Activated effector memory CD4-positive, alpha-beta T cell treated with Interleukin-2 at 50 U/mL for 16 hours (primary cell): ENCODE results near the gene SHC1.

Source experiments
- DNase-seq: peaks from one replicate; pipeline ENCODE4 v3.0.0-alpha.2; 2020

SHC1 gene

GRCh38 chr1:154934358-154934948 is 36.1 kb downstream of the SHC1 start:
- DNase-seq, result no peak

DNA sequence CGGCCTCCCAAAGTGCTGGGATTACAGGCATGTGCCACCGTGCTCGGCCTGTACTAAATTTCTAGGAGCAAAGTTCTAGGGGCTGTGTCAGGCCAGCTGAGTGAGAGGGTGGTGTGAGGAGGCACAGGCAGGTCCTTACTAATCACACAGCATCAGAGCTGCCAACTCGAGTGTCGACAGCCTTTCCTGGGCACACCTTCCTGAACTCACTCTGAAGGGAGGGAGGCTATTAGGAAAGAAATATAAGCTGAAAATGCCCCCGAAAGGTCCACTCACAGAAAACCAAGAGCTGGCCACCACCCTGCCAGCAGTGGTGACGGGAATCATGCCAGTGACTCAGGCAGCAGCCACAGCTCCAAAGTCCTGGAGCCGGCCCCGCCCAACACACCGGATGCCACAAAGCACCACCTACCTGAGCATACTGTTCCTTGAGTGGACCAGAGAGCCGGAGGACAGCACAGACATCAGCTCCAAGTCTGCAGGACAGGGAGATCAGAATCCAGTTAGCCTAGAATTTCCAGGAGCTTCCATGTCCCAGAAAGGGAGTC is 38.5 kb downstream of the SHC1 start:
- no peak for DNase-seq

- no peak for DNase-seq
Observed at GRCh38 chr1:154926201-154926600, 44.3 kb downstream of the SHC1 start.

- no peak for DNase-seq
Observed at GRCh38 chr1:154925335-154926170, 45.0 kb downstream of the SHC1 start.

- DNase-seq, result no peak
Observed at GRCh38 chr1:154923695-154924094, 46.9 kb downstream of the SHC1 start.

DNA sequence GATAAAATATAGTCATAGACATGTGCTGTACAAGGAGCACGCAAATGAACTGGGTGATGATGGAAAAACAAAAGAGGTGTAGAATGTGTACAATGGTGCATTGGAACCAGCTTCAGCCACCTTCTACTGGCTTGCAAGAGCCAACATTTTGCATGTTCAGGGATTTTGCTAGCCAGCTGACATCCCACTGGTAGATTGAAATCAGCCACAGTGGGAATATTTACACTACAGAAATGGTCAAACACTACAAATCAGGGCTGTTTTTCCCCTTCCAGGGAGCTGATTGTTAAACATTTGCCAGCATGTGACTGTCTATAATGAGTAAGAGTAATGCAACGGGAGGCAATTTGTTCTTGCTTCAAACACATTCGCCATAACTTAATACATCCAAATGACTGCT is 57.3 kb downstream of the SHC1 start:
- no peak for DNase-seq

DNA sequence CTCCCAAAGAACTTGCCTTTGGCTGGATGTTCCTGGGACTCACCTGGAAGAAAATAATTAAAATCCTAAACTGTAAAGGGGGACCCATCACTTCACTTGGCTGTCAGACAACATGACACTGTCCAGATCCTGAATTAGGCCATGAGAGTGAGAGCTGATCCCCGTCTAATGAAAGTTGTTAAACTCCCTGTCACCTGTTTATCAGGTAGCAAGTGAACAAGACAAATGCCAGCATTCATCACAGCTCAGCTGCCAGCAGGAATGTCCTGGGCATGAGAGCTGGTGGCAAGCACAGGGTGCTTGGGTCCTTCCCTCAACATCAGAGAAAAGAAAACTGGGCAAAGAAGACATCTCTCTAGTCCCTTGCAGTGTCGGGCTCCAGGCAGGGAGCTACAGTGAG is 57.8 kb downstream of the SHC1 start:
- DNase-seq, result no peak
